H1 (cell line): Measurements from ENCODE around the gene RPUSD3. TPM values are rescaled to one million over a fixed set of nuclear protein-coding genes. Genes with fewer than 3 reads are reported as not detected.

Source experiments
- CTCF ChIA-PET: fragments of 300-600 bp; sonication (Branson Sonifier 250); formaldehyde crosslinking; loops from one replicate; lab custom pipeline; 2021; ENCODE audit not compliant: partially characterized antibody; lab: Charles Lee
- POLR2A ChIA-PET: fragments of 300-600 bp; sonication (Branson Sonifier 250); formaldehyde crosslinking; loops from one replicate; lab custom pipeline; 2021; ENCODE audit warnings: inconsistent platforms; ENCODE audit not compliant: partially characterized antibody; lab: Charles Lee
- DNase-seq, 2 experiments: peaks; one replicate each; pipeline versions ENCODE4 v3.0.0 to v3.0.0-alpha.2; 2010 to 2022; ENCODE audit warnings: low spot score in 2 of 2, low read depth in 1 of 2, mixed read lengths in 1 of 2
- FAIRE-seq: peaks from 2 replicates; lab custom pipeline; 2011; peaks lifted over from hg19 to GRCh38; lab: Jason Lieb, UNC
- H2AFZ ChIP-seq: 2 replicates; pipeline ENCODE4 v1.8.1; 2012; ENCODE audit warnings: low read length, inconsistent platforms
- H2AK5ac ChIP-seq: 2 replicates; pipeline ENCODE4 v1.6.1; 2013; ENCODE audit warnings: low read depth, low read length
- H2BK120ac ChIP-seq: replicated peaks from 2 replicates; pipeline ENCODE3; 2013; ENCODE audit warnings: low read depth, low read length, inconsistent platforms
- H2BK12ac ChIP-seq: 2 replicates; pipeline ENCODE4 v1.6.1; 2013; ENCODE audit warnings: low read depth, low read length
- H2BK15ac ChIP-seq: 2 replicates; pipeline ENCODE4 v1.6.1; 2013; ENCODE audit warnings: low read length
- H2BK20ac ChIP-seq: 2 replicates; pipeline ENCODE4 v1.6.1; 2013; ENCODE audit warnings: low read length
- H2BK5ac ChIP-seq: 2 replicates; pipeline ENCODE4 v1.6.1; 2013; ENCODE audit warnings: low read depth, low read length
- H3K14ac ChIP-seq: 2 replicates; pipeline ENCODE4 v1.6.1; 2013; ENCODE audit warnings: inconsistent platforms; ENCODE audit not compliant: insufficient read length
- H3K18ac ChIP-seq: 2 replicates; pipeline ENCODE4 v1.6.1; 2013; ENCODE audit warnings: low read length; ENCODE audit errors: extremely low read depth
- H3K23ac ChIP-seq: 2 replicates; pipeline ENCODE4 v1.6.1; 2013; ENCODE audit warnings: inconsistent platforms; ENCODE audit not compliant: insufficient read length
- H3K23me2 ChIP-seq: 2 replicates; pipeline ENCODE4 v1.6.1; 2013; ENCODE audit warnings: low read depth, low read length
- H3K27ac ChIP-seq: 2 replicates; pipeline ENCODE4 v1.6.1; 2011; ENCODE audit warnings: low read depth, low read length, inconsistent platforms
- H3K27me3 ChIP-seq, 4 experiments: replicated peaks in 1 of 4; 1 replicate in 1 of 4; 2 replicates in 3 of 4; pipeline versions ENCODE4 v1.6.1 to v1.8.1; 2011 to 2013; ENCODE audit warnings: low read length in 3 of 4, mild to moderate bottlenecking in 3 of 4, inconsistent platforms in 2 of 4, mixed read lengths in 2 of 4, moderate library complexity in 1 of 4; ENCODE audit not compliant: control insufficient read depth in 3 of 4, insufficient read depth in 3 of 4; ENCODE audit errors: extremely low read depth in 1 of 4
- H3K36me3 ChIP-seq, 4 experiments: 2 replicates each; pipeline versions ENCODE4 v1.6.1 to v1.8.1; 2011 to 2013; ENCODE audit warnings: mild to moderate bottlenecking in 4 of 4, low read length in 3 of 4, moderate library complexity in 2 of 4, control low read depth in 1 of 4, inconsistent platforms in 1 of 4; ENCODE audit not compliant: insufficient read depth in 4 of 4, control insufficient read depth in 2 of 4
- H3K4ac ChIP-seq: replicated peaks from 2 replicates; pipeline ENCODE3; 2013; ENCODE audit warnings: low read length, low read depth, mixed read lengths, inconsistent platforms; ENCODE audit not compliant: insufficient read length
- H3K4me1 ChIP-seq, 4 experiments: replicated peaks in 1 of 4; 1 replicate in 1 of 4; 2 replicates in 3 of 4; pipeline versions ENCODE4 v1.6.1 to v1.8.1; 2011 to 2013; ENCODE audit warnings: low read length in 3 of 4, inconsistent platforms in 2 of 4, mixed read lengths in 1 of 4; ENCODE audit not compliant: insufficient read depth in 4 of 4, control insufficient read depth in 3 of 4
- H3K4me2 ChIP-seq, 2 experiments: 2 replicates each; pipeline versions ENCODE4 v1.6.1 to v1.8.1; 2011 to 2013; ENCODE audit warnings: low read depth in 2 of 2, low read length in 2 of 2, control low read depth in 1 of 2, inconsistent platforms in 1 of 2, mild to moderate bottlenecking in 1 of 2; ENCODE audit not compliant: insufficient read depth in 1 of 2
- H3K4me3 ChIP-seq, 4 experiments: fragments of 200-600, 300-600 bp in 1 of 4; sonication (generic), shearing (Covaris generic), sonication (Bioruptor Twin) in 1 of 4; 2 replicates each; pipeline versions ENCODE4 v1.5.1 to v1.8.1; 2011 to 2016; ENCODE audit warnings: low read length in 4 of 4, low read depth in 3 of 4, control low read depth in 2 of 4, inconsistent platforms in 2 of 4, mild to moderate bottlenecking in 2 of 4, mixed read lengths in 1 of 4, moderate library complexity in 1 of 4; ENCODE audit not compliant: insufficient read depth in 2 of 4; ENCODE audit errors: extremely low read depth in 1 of 4
- H3K56ac ChIP-seq: replicated peaks from 2 replicates; pipeline ENCODE3; 2013; ENCODE audit warnings: low read depth, mild to moderate bottlenecking, mixed read lengths, low read length, inconsistent platforms; ENCODE audit not compliant: insufficient read length
- H3K79me1 ChIP-seq: 2 replicates; pipeline ENCODE4 v1.6.1; 2013; ENCODE audit warnings: low read depth, low read length, control low read depth
- H3K79me2 ChIP-seq, 2 experiments: 2 replicates each; pipeline versions ENCODE4 v1.6.1 to v1.8.1; 2012 to 2013; ENCODE audit warnings: low read length in 2 of 2, mild to moderate bottlenecking in 2 of 2, inconsistent platforms in 1 of 2; ENCODE audit not compliant: insufficient read depth in 2 of 2, control insufficient read depth in 1 of 2
- H3K9ac ChIP-seq, 4 experiments: replicated peaks in 1 of 4; 1 replicate in 1 of 4; 2 replicates in 3 of 4; pipeline versions ENCODE4 v1.6.1 to v1.8.1; 2011 to 2013; ENCODE audit warnings: low read depth in 3 of 4, low read length in 3 of 4, control low read depth in 2 of 4, mild to moderate bottlenecking in 2 of 4, moderate library complexity in 2 of 4, inconsistent platforms in 1 of 4; ENCODE audit errors: extremely low read depth in 1 of 4
- H3K9me3 ChIP-seq, 2 experiments: 2 replicates each; pipeline versions ENCODE4 v1.6.1 to v1.8.1; 2012 to 2013; ENCODE audit warnings: mild to moderate bottlenecking in 2 of 2, moderate library complexity in 2 of 2, control low read depth in 1 of 2, inconsistent platforms in 1 of 2, low read depth in 1 of 2, low read length in 1 of 2, mixed read lengths in 1 of 2; ENCODE audit not compliant: insufficient read depth in 2 of 2
- H4K20me1 ChIP-seq, 2 experiments: replicated peaks in 1 of 2; 2 replicates each; pipeline versions ENCODE3 to v1.8.1; 2011 to 2013; ENCODE audit warnings: inconsistent platforms in 2 of 2, low read length in 2 of 2, mild to moderate bottlenecking in 1 of 2; ENCODE audit not compliant: insufficient read depth in 2 of 2, control insufficient read depth in 1 of 2
- H4K5ac ChIP-seq: 2 replicates; pipeline ENCODE4 v1.6.1; 2013; ENCODE audit warnings: low read length, low read depth, mixed read lengths, inconsistent platforms; ENCODE audit not compliant: insufficient read length
- H4K8ac ChIP-seq: 2 replicates; pipeline ENCODE4 v1.8.0; 2013; ENCODE audit warnings: mild to moderate bottlenecking, moderate library complexity, low read length, inconsistent platforms; ENCODE audit not compliant: insufficient read depth; ENCODE audit errors: extremely low read depth
- H4K91ac ChIP-seq: replicated peaks from 2 replicates; pipeline ENCODE3; 2013; ENCODE audit warnings: low read length, mixed read lengths, inconsistent platforms; ENCODE audit not compliant: insufficient read length
- CBX5 ChIP-seq: fragments of 300-800, 300-1000 bp; sonication (generic); IDR thresholded peaks from 2 replicates; pipeline ENCODE4 v1.7.1; 2016; ENCODE audit warnings: antibody characterized with exemption, low read length, low read depth
- EP300 ChIP-seq, 2 experiments: IDR thresholded peaks; 1 replicate in 1 of 2; 2 replicates in 1 of 2; pipeline ENCODE4 v1.6.1; 2011 to 2012; ENCODE audit warnings: low read depth in 2 of 2, low read length in 2 of 2, mild to moderate bottlenecking in 2 of 2, borderline replicate concordance in 1 of 2, inconsistent platforms in 1 of 2, moderate library complexity in 1 of 2
- EZH2 ChIP-seq: fragments of 200-600 bp; sonication (generic); IDR thresholded peaks from 2 replicates; pipeline ENCODE4 v1.7.1; 2012; ENCODE audit warnings: low read depth, mild to moderate bottlenecking, moderate library complexity, low read length, inconsistent platforms; ENCODE audit not compliant: severe bottlenecking
- HDAC2 ChIP-seq, 2 experiments: fragments of 300-600 bp in 1 of 2; sonication (generic) in 1 of 2; IDR thresholded peaks; 2 replicates each; pipeline ENCODE4 v1.6.1; 2011 to 2012; ENCODE audit warnings: low read depth in 2 of 2, low read length in 2 of 2, mild to moderate bottlenecking in 2 of 2, moderate library complexity in 2 of 2, borderline replicate concordance in 1 of 2, inconsistent platforms in 1 of 2
- JUN ChIP-seq: IDR thresholded peaks from 2 replicates; pipeline ENCODE4 v1.6.1; 2011; ENCODE audit warnings: low read depth, mild to moderate bottlenecking, improper control_type of control experiment, low read length
- KDM5A ChIP-seq: fragments of 200-600 bp; IDR thresholded peaks from 2 replicates; pipeline ENCODE4 v1.7.1; 2012; ENCODE audit warnings: mild to moderate bottlenecking, low read length, inconsistent platforms, mixed read lengths
- RFX5 ChIP-seq: IDR thresholded peaks from 2 replicates; pipeline ENCODE4 v1.6.1; 2011; ENCODE audit warnings: low read depth, low read length, improper control_type of control experiment, borderline replicate concordance
- SUZ12 ChIP-seq: fragments of 200-600 bp; sonication (generic); IDR thresholded peaks from 2 replicates; pipeline ENCODE4 v1.6.1; 2012; ENCODE audit warnings: mild to moderate bottlenecking, inconsistent platforms, low read length, moderate library complexity, mixed read lengths
- TBP ChIP-seq: IDR thresholded peaks from 2 replicates; pipeline ENCODE4 v1.6.1; 2011; ENCODE audit warnings: low read depth, low read length, improper control_type of control experiment
- YY1 ChIP-seq: IDR thresholded peaks from 2 replicates; pipeline ENCODE4 v1.6.1; 2011; ENCODE audit warnings: low read depth, mild to moderate bottlenecking, low read length
- WGBS, 2 experiments: shearing (Covaris generic) in 1 of 2; methylation state at CpG; one replicate each; pipeline versions ENCODE4 v1.1.6 to v1.1.7; 2013 to 2015; ENCODE audit warnings: low lambda C conversion rate in 2 of 2, mixed read lengths in 2 of 2, inconsistent platforms in 1 of 2, low coverage in 1 of 2, missing lambda C conversion rate in 1 of 2; ENCODE audit not compliant: insufficient replicate concordance in 2 of 2, insufficient coverage in 1 of 2, insufficient read length in 1 of 2; ENCODE audit errors: extremely low coverage in 1 of 2, missing lambda C conversion rate in 1 of 2; 5-methylcytosine and 5-hydroxymethylcytosine counted together
- polyA plus RNA-seq, 7 experiments: library from polyadenylated mRNA; depleted of rRNA in 3 of 7; stranded (reverse) in 5 of 7; unstranded in 2 of 7; fragments of >200 nt in 5 of 7; fragments of 200-250 nt in 2 of 7; gene quantifications; 1 replicate in 5 of 7; 2 replicates in 1 of 7; 4 replicates in 1 of 7; pipeline versions ENCODE4 v1.2.1 to v1.2.3, GENCODE V29; 2011 to 2013; ENCODE audit warnings: missing spikeins in 2 of 7, mixed read lengths in 2 of 7
- total RNA-seq: library from RNA; stranded (reverse); fragmentation: NEBNext Ultra II Directional; extraction: Animal tissue kit (Norgen Biotek cat#: 25700); gene quantifications from 2 replicates; pipeline ENCODE4 v1.2.1, GENCODE V29; 2021

Gene RPUSD3
- total and polyA plus RNA-seq, 2 of the 8 experiments (the other 6 are each of a cell fraction or from before 2014, with no cell fraction given), result 68.4 to 154 TPM

GRCh38 chr3:9890249-9891071 lies 46.7 kb upstream of the RPUSD3 start, which contains the start of gene JAGN1:
Gene JAGN1 (plus strand): TSS chr3:9890610. CDS start chr3:9890723, 113 bp downstream.
- POLR2A ChIA-PET, result interaction anchor here (0.9 to 2.7 kb wide), 13 partner anchors 10 to 74 kb away, joined by 3 to 13 read pairs (median 4); partner anchors contain the start of genes IL17RC, IL17RE and PRRT3
- CTCF ChIA-PET, result interaction anchor here (0.9 to 3.1 kb wide), 4 partner anchors 10 to 58 kb away, joined by 3 to 9 read pairs (median 4); partner anchors contain the start of genes CIDEC and IL17RE
- peak within 1 kb of the TSS; percentile 49 to 80 for H3K4me2 ChIP-seq
- TF ChIP-seq HDAC2 (IDR thresholded peaks at IDR 0.05; ENCODE audit: borderline replicate concordance in 1 of 2, low read depth in 2 of 2, low read length in 2 of 2) (peak; percentile 45 to 73; a peak in 2 of 4 replicates), CBX5 (no peak), TBP (peak; percentile 83), YY1 (peak; percentile 80; the same call in 1 of the 2 replicates), EP300 (IDR thresholded peaks at IDR 0.05; ENCODE audit: borderline replicate concordance in 1 of 2, low read depth in 2 of 2, low read length in 2 of 2) (no peak), SUZ12 (no peak), JUN (no peak), KDM5A (no peak), RFX5 (no peak), EZH2 (no peak)

More at GRCh38 chr3:9890249-9891071, 46.7 kb upstream of the RPUSD3 start, which contains the start of gene JAGN1:
- H2AFZ ChIP-seq, result peak within 1 kb of the TSS; percentile 65; the same call in 1 of the 2 replicates
- peaks cover 1 to 4% of the 10 kb centered on the region in 2 experiments for H4K20me1 ChIP-seq
- H4K91ac ChIP-seq, result peak within 1 kb of the TSS; percentile 97
- no peak within 1 kb of the TSS for H2BK15ac ChIP-seq
- DNase-seq (peak; percentile 64 to 97), FAIRE-seq (no peak)
- H3K27ac ChIP-seq, result peak within 1 kb of the TSS; percentile 89
- 4% methylated on average over 33 of the region's 62 CpGs; no CpG with 5 or more reads in 1 of the 2 experiments for WGBS, 2 experiments
- H3K9ac ChIP-seq, result peak within 1 kb of the TSS; percentile 92 to 98 (median 94)
- H2BK12ac ChIP-seq, result no peak within 1 kb of the TSS
- H2AK5ac ChIP-seq, result no peak within 1 kb of the TSS
- peak within 1 kb of the TSS; percentile 68 for H3K14ac ChIP-seq
- peaks cover 0 to 2% (median 0%) of the 10 kb centered on the region in 4 experiments; a peak in 1 of 7 replicates for H3K4me1 ChIP-seq
- H2BK120ac ChIP-seq, result no peak within 1 kb of the TSS
- H3K79me1 ChIP-seq, result no peaks in the 10 kb centered on the region
- peak within 1 kb of the TSS; percentile 98 for H3K56ac ChIP-seq
- peaks cover 0 to 19% of the 10 kb centered on the region in 2 experiments; a peak in 2 of 4 replicates for H3K79me2 ChIP-seq
- H3K23me2 ChIP-seq, result 0 out of 2 replicates have a peak, but pooled peaks cover 2% of the 10 kb centered on the region
- peak within 1 kb of the TSS; percentile 97 for H3K18ac ChIP-seq
- H3K23ac ChIP-seq, result no peak within 1 kb of the TSS
- H4K5ac ChIP-seq, result peak within 1 kb of the TSS; percentile 98
- peak within 1 kb of the TSS; percentile 99 for H4K8ac ChIP-seq
- H3K4me3 ChIP-seq, result peak within 1 kb of the TSS; percentile 88 to 98 (median 90)
- no peaks in the 10 kb centered on the region for H3K9me3 ChIP-seq
- no peaks in the 10 kb centered on the region for H3K27me3 ChIP-seq
- H3K4ac ChIP-seq, result peak within 1 kb of the TSS; percentile 99
- H3K36me3 ChIP-seq, result peaks cover 8 to 16% (median 13%) of the 10 kb centered on the region in 4 experiments; a peak in 7 of 8 replicates
- H2BK5ac ChIP-seq, result peak within 1 kb of the TSS; percentile 96
- no peak within 1 kb of the TSS for H2BK20ac ChIP-seq
